ENCODE results near the gene CGRRF1.

Gene CGRRF1

GRCh38 chr14:54577494-54577893 lies 67.8 kb downstream of the CGRRF1 start:
- no peak for TF ChIP-seq CTCF (IDR thresholded peaks at IDR 0.05; ENCODE audit: insufficient read depth, low read length, poor library complexity, severe bottlenecking)
- Histone ChIP-seq H3K36me3 (ENCODE audit: control insufficient read depth, insufficient read depth, low read length) (no peaks in the 10 kb centered on the region), H3K4me3 (replicated peaks; ENCODE audit: low read depth, low read length) (no peak overlapping the region), H3K27me3 (replicated peaks; ENCODE audit: control insufficient read depth, insufficient read depth, low read length) (no peaks in the 10 kb centered on the region)
- no peak for DNase-seq (ENCODE audit: extremely low read depth, insufficient read length)

GRCh38 chr14:54577977-54578376 lies 68.3 kb downstream of the CGRRF1 start:
- no peak overlapping the region for H3K4me3 ChIP-seq (replicated peaks; ENCODE audit: low read depth, low read length)
- TF ChIP-seq CTCF (IDR thresholded peaks at IDR 0.05; ENCODE audit: insufficient read depth, low read length, poor library complexity, severe bottlenecking): no peak
- no peak for DNase-seq (ENCODE audit: extremely low read depth, insufficient read length)
- H3K27me3 ChIP-seq (replicated peaks; ENCODE audit: control insufficient read depth, insufficient read depth, low read length): no peaks in the 10 kb centered on the region
- H3K36me3 ChIP-seq (ENCODE audit: control insufficient read depth, insufficient read depth, low read length): no peaks in the 10 kb centered on the region

GRCh38 chr14:54579621-54580020 lies 69.9 kb downstream of the CGRRF1 start:
- TF ChIP-seq CTCF (IDR thresholded peaks at IDR 0.05; ENCODE audit: insufficient read depth, low read length, poor library complexity, severe bottlenecking): no peak

GRCh38 chr14:54580933-54581332 lies 71.2 kb downstream of the CGRRF1 start:
- Histone ChIP-seq H3K36me3 (ENCODE audit: control insufficient read depth, insufficient read depth, low read length) (no peaks in the 10 kb centered on the region), H3K27me3 (replicated peaks; ENCODE audit: control insufficient read depth, insufficient read depth, low read length) (no peaks in the 10 kb centered on the region), H3K4me3 (replicated peaks; ENCODE audit: low read depth, low read length) (no peak overlapping the region)
- DNase-seq (ENCODE audit: extremely low read depth, insufficient read length): no peak
- no peak for TF ChIP-seq CTCF (IDR thresholded peaks at IDR 0.05; ENCODE audit: insufficient read depth, low read length, poor library complexity, severe bottlenecking)

More at GRCh38 chr14:54579621-54580020, 69.9 kb downstream of the CGRRF1 start:
- no peaks in the 10 kb centered on the region for H3K36me3 ChIP-seq (ENCODE audit: control insufficient read depth, insufficient read depth, low read length)
- H3K4me3 ChIP-seq (replicated peaks; ENCODE audit: low read depth, low read length): no peak overlapping the region
- DNase-seq (ENCODE audit: extremely low read depth, insufficient read length): no peak
- H3K27me3 ChIP-seq (replicated peaks; ENCODE audit: control insufficient read depth, insufficient read depth, low read length): no peaks in the 10 kb centered on the region

- DNase-seq (ENCODE audit: extremely low read depth, insufficient read length): no peak
- no peaks in the 10 kb centered on the region for H3K36me3 ChIP-seq (ENCODE audit: control insufficient read depth, insufficient read depth, low read length)
- no peak for TF ChIP-seq CTCF (IDR thresholded peaks at IDR 0.05; ENCODE audit: insufficient read depth, low read length, poor library complexity, severe bottlenecking)
- no peak overlapping the region for H3K4me3 ChIP-seq (replicated peaks; ENCODE audit: low read depth, low read length)
- H3K27me3 ChIP-seq (replicated peaks; ENCODE audit: control insufficient read depth, insufficient read depth, low read length): no peaks in the 10 kb centered on the region
Observed at GRCh38 chr14:54582334-54582733, 72.6 kb downstream of the CGRRF1 start.

GRCh38 chr14:54584097-54584496 lies 74.4 kb downstream of the CGRRF1 start:
- no peak for DNase-seq (ENCODE audit: extremely low read depth, insufficient read length)
- TF ChIP-seq CTCF (IDR thresholded peaks at IDR 0.05; ENCODE audit: insufficient read depth, low read length, poor library complexity, severe bottlenecking): no peak

More at GRCh38 chr14:54584097-54584496, 74.4 kb downstream of the CGRRF1 start:
- H3K27me3 ChIP-seq (replicated peaks; ENCODE audit: control insufficient read depth, insufficient read depth, low read length): no peaks in the 10 kb centered on the region
- H3K36me3 ChIP-seq (ENCODE audit: control insufficient read depth, insufficient read depth, low read length): no peaks in the 10 kb centered on the region
- H3K4me3 ChIP-seq (replicated peaks; ENCODE audit: low read depth, low read length): no peak overlapping the region

Measured in GM06990 (cell line).